ENCODE measurements around the gene PMAIP1. TPM values are rescaled to one million over a fixed set of nuclear protein-coding genes. Genes with fewer than 3 reads are reported as not detected.

Gene PMAIP1
- polyA plus RNA-seq, 3 donors = 40.8 to 56.6 (median 55.7) TPM

DNA sequence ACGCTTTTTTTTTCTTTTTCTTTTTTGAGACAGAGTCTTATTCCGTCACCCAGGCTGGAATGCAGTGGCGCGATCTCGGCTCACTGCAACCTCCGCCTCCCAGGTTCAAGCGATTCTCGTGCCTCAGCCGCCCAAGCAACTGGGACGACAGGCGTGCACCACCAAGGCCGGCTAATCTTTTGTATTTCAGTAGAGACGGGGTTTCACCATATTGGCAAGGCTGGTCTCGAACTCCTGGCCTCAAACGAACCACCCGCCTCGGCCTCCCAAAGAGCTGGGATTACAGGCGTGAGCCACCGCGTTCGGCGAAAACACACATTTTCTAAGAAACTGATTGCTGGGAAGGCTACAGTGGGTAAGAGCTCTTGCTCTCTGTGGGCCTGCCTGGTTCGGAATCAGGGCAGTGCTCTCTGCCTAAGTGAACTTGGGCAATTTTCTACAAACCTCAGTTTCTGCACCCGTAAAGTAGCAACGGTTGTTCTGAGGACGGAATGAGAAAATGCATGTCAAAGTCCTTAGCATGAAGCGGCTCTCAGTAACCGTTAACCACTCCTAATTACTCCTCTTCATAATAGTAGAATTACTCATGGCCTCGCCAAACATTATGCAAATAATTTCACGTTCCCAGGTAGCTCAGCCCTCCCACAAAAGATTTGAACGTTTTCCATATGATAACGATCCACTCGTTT lies 1.0 kb upstream of the PMAIP1 start:
- H3K4me1 ChIP-seq (ENCODE audit: control insufficient read depth in 1 of 2, insufficient read depth in 2 of 2, low read length in 2 of 2) = peaks cover 20 to 45% of the 10 kb centered on the region in 2 donors
- H3K4me2 ChIP-seq (replicated peaks; ENCODE audit: extremely low read depth, low read length, poor library complexity, severe bottlenecking) = peak overlapping the region; percentile 84
- 73% methylated on average over 33 of the region's 33 CpGs for WGBS (ENCODE audit: insufficient coverage)
- Mint-ChIP-seq H3K4me1 (peaks cover 42% of the 10 kb centered on the region), H3K27me3 (ENCODE audit: low read depth in 3 of 3) (peaks cover 0 to 7% (median 4%) of the 10 kb centered on the region in 3 donors), H3K36me3 (peaks cover 11 to 13% of the 10 kb centered on the region in 2 donors), H3K9me3 (no peaks in the 10 kb centered on the region), H3K4me3 (peak overlapping the region; percentile 93 to 95), H3K27ac (peak overlapping the region; percentile 95 to 99 (median 97))
- H3K9ac ChIP-seq (ENCODE audit: insufficient read depth, low read length, poor library complexity, severe bottlenecking) = peak overlapping the region; percentile 91
- no peak for DNase-seq
- H3K27ac ChIP-seq (ENCODE audit: low read depth in 1 of 2, low read length in 2 of 2) = peak overlapping the region; percentile 83 to 97
- peaks cover 62% of the 10 kb centered on the region for H3K79me2 ChIP-seq (ENCODE audit: insufficient read depth, low read length)
- H3K27me3 ChIP-seq (ENCODE audit: control insufficient read depth in 2 of 2, insufficient read depth in 2 of 2, low read length in 2 of 2) = no peaks in the 10 kb centered on the region
- peaks cover 11 to 12% of the 10 kb centered on the region in 2 donors for H3K36me3 ChIP-seq (replicated peaks in 1 of 2; ENCODE audit: control insufficient read depth in 1 of 2, insufficient read depth in 2 of 2, low read length in 2 of 2)
- TF ChIP-seq, protein P1, sequence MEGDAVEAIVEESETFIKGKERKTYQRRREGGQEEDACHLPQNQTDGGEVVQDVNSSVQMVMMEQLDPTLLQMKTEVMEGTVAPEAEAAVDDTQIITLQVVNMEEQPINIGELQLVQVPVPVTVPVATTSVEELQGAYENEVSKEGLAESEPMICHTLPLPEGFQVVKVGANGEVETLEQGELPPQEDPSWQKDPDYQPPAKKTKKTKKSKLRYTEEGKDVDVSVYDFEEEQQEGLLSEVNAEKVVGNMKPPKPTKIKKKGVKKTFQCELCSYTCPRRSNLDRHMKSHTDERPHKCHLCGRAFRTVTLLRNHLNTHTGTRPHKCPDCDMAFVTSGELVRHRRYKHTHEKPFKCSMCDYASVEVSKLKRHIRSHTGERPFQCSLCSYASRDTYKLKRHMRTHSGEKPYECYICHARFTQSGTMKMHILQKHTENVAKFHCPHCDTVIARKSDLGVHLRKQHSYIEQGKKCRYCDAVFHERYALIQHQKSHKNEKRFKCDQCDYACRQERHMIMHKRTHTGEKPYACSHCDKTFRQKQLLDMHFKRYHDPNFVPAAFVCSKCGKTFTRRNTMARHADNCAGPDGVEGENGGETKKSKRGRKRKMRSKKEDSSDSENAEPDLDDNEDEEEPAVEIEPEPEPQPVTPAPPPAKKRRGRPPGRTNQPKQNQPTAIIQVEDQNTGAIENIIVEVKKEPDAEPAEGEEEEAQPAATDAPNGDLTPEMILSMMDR (IDR thresholded peaks at IDR 0.05) = no peak
- H3K4me3 ChIP-seq (replicated peaks in 1 of 3; ENCODE audit: low read depth in 2 of 3, low read length in 3 of 3) = peak overlapping the region; percentile 93 to 97 (median 95)
- peaks cover 13% of the 10 kb centered on the region for H4K20me1 ChIP-seq (ENCODE audit: insufficient read depth, low read length)
- intact Hi-C loops (cut with micrococcal nuclease) = loop anchor here (2.0 to 10.0 kb wide), 2 partner anchors 16 to 46 kb away; no protein-coding TSS in a partner anchor
- H3K9me3 ChIP-seq (replicated peaks in 1 of 2; ENCODE audit: control insufficient read depth in 1 of 2, insufficient read depth in 1 of 2, low read length in 2 of 2) = no peaks in the 10 kb centered on the region
- peak overlapping the region; percentile 91 for H2AFZ ChIP-seq (ENCODE audit: insufficient read depth, low read depth, low read length, poor library complexity, severe bottlenecking)

DNA sequence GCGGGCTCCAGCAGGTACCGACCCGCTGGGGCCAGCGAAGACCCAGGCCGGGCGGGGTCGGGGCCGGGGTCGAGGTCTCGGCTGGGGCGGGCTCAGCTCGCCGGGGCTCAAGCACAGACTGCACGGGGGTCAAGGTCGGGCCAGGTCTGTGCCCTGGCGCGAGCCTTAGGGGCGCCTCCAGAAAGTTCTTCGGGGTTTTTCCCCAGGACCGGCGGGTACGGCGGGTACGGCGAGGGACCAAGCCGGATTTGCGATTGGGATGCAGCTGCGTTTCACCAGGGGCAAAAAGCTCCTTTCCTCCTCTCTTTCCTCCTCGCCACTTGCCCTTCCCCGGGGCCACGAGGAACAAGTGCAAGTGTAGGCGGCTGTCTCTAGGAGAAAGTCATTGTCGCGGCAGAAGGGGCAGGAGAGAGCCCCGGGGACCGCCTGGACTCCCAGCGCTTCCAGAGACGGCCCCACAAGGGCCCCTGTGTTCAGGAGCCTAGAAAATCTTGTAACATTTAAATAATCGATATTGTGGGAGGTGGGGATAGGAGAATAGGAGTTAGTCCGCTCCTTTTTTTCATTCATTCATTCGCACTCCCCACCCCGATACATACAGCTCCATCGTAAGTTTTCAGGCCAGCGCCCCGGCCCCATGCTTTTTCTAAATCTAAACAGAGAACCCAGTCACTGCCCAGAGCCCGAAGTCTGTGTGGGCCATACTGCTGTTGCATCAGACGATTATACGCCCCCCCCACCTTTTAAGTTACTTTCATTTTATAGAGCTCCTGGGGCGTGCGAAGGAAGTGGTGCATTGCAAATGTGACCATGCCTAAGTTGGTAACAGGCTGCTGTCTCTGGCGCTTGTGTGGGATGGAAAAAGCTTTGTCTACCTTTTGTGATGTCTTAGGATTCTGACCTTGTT lies 679 bp downstream of the PMAIP1 start:
- Mint-ChIP-seq H3K9me3 (no peaks in the 10 kb centered on the region), H3K27me3 (ENCODE audit: low read depth in 3 of 3) (peaks cover 0 to 7% (median 4%) of the 10 kb centered on the region in 3 donors), H3K36me3 (peaks cover 11 to 15% of the 10 kb centered on the region in 2 donors), H3K4me3 (peak overlapping the region; percentile 94 to 96), H3K27ac (peak overlapping the region; percentile 94 to 98 (median 96)), H3K4me1 (peaks cover 55% of the 10 kb centered on the region)
- peak overlapping the region; percentile 93 to 97 (median 95) for H3K4me3 ChIP-seq (replicated peaks in 1 of 3; ENCODE audit: low read depth in 2 of 3, low read length in 3 of 3)
- peak overlapping the region; percentile 84 for H3K4me2 ChIP-seq (replicated peaks; ENCODE audit: extremely low read depth, low read length, poor library complexity, severe bottlenecking)
- peaks cover 13% of the 10 kb centered on the region for H4K20me1 ChIP-seq (ENCODE audit: insufficient read depth, low read length)
- H3K27me3 ChIP-seq (ENCODE audit: control insufficient read depth in 2 of 2, insufficient read depth in 2 of 2, low read length in 2 of 2) = no peaks in the 10 kb centered on the region
- H3K27ac ChIP-seq (ENCODE audit: low read depth in 1 of 2, low read length in 2 of 2) = peak overlapping the region; percentile 96 to 97
- intact Hi-C loops (cut with micrococcal nuclease) = no loop called here
- DNase-seq = peak; percentile 79 to 89 (median 79)
- peak overlapping the region; percentile 91 for H3K9ac ChIP-seq (ENCODE audit: insufficient read depth, low read length, poor library complexity, severe bottlenecking)
- H3K79me2 ChIP-seq (ENCODE audit: insufficient read depth, low read length) = peaks cover 62% of the 10 kb centered on the region
- 0% methylated on average over 39 of the region's 51 CpGs for WGBS (ENCODE audit: insufficient coverage)
- peaks cover 11 to 12% of the 10 kb centered on the region in 2 donors for H3K36me3 ChIP-seq (replicated peaks in 1 of 2; ENCODE audit: control insufficient read depth in 1 of 2, insufficient read depth in 2 of 2, low read length in 2 of 2)
- TF ChIP-seq, protein P1 (IDR thresholded peaks at IDR 0.05) = no peak
- peak overlapping the region; percentile 50 for H2AFZ ChIP-seq (ENCODE audit: insufficient read depth, low read depth, low read length, poor library complexity, severe bottlenecking)
- no peaks in the 10 kb centered on the region for H3K9me3 ChIP-seq (replicated peaks in 1 of 2; ENCODE audit: control insufficient read depth in 1 of 2, insufficient read depth in 1 of 2, low read length in 2 of 2)
- H3K4me1 ChIP-seq (ENCODE audit: control insufficient read depth in 1 of 2, insufficient read depth in 2 of 2, low read length in 2 of 2) = peaks cover 35 to 62% of the 10 kb centered on the region in 2 donors

Data from CD14-positive monocyte (primary cell).